GOT3 (cell line): ENCODE data around the gene ZC2HC1C.
A peak's percentile ranks its signal among the peaks of the same experiment; 100 is the strongest.

ENCODE experiments used
- DNase-seq: peaks from one replicate; lab custom pipeline; 2025; ENCODE audit warnings: mixed read lengths; lab: John Stamatoyannopoulos, UW

The ZC2HC1C gene, protein sequence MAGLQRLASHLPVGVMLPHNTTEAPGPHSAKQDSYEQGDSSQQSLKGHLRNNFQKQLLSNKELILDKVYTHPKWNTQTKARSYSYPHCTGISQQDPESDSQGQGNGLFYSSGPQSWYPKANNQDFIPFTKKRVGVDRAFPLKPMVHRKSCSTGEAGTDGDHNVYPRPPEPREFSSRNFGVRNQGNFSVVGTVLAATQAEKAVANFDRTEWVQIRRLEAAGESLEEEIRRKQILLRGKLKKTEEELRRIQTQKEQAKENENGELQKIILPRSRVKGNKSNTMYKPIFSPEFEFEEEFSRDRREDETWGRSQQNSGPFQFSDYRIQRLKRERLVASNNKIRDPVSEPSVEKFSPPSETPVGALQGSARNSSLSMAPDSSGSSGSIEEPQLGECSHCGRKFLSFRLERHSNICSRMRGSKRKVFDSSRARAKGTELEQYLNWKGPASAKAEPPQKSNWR

DNA sequence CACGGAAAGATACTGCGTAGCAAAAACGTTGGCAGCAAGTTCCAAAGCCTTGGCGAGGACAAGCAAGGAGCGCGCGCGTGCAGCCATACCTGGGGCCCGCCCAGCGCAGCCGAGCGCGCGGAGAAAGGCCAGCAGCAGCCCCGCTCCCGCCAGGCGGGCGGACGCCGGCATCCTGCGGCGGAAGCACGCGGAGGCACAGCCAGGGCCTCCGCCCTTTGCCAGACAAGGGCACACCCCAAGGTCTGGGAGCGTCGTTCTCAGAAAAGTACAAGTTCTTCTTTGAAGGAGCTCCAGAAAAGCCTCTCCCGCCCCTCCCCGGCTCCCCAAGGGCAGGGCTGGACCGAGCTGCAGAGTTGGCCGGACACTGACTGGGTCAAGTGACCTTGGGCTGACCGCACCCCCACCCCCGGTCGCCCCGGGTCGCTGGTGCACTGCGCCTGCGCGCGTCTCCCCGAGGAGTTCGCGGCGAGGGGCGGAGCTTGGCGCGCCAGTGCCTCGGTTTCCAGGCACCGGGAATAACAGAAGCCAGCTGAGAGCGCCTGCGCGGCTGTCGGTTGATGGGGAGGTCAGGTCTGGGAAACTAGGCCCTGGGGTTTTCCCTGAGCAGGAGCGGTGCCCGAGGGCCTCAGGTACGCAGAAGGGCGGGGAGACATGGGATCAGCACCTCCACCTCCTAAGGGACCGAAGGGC lies at the start of gene ZC2HC1C:
Gene ZC2HC1C, plus strand, starts transcription at position 521 of the 690 bp plus-strand sequence. CDS start 933 bp downstream, outside the sequence.
- peak; percentile 51 for DNase-seq

DNA sequence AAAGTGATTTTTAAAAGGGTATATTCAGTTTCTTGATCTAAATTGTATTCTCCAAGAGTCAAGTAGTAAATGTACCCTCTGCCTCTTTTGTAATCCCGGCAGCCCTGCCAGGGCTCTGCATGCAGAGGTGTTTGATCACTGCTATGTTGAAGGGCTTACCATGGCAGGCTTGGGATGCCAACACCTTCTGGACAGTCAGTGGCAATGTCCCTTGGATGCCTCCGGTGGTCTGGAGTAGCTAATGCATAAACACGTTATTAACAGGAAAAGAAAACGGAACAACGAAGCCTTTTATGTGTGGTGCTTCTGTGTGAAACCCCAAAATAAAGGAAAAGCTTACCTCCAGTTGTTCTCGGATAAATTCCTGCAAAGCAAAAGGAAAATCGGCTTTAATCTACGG lies 46.8 kb upstream of the ZC2HC1C start:
- DNase-seq = no peak

DNA sequence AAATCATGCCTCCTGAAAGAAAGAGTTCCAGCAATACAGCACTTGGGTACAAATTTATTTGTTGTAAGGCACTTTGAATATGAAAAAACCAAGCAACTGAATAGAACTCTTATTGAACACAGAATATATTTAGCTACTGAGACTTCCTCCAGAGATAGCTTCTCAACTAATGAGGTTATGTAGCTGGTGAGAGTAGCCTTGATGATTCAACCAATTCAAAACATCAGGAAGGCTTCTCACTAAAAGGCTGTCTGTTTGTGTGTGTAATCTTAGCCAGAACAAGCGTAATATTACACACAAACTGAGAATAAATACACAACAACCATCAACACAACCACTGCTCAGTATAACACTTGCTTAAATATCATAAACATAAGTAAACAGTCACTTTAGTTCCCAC lies 46.3 kb upstream of the ZC2HC1C start:
- no peak for DNase-seq

DNA sequence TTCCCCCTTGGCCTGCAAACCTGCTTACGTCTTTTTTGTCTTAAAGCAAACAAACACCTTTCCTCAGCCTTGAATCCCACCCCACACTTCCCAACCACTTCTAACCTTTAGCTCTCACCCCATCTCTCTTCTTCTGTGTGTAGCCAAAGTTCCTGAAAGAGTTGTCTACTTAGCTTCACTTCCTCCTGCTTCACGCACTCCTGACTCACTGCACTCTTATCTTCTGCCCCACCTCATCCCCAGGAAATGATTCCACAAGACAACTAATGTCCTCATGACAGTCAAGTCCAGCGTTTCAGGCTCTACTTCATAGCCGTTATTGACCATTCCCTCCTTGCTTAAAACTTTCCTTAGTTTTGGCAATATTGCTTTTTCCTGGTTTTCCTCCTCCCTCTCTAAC lies 44.4 kb upstream of the ZC2HC1C start:
- DNase-seq = no peak

DNA sequence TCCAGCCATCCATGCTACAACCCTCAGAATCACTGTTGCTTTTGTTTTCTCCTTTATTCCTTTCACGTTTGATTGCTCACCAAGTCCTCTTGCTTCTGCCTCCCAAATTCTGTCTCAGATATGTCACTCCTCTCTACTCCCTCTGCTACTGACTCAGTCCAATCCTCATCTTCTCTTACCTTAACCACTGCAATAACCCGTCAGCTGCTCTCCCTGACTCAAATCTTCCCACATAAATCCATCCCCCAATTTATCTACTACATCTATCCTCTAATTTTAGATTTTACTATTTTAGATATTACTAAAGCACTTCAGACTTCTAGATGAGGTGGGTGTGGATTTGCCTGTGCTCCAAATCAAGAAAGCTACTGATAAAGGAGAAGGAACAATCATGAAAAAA lies 43.6 kb upstream of the ZC2HC1C start:
- no peak for DNase-seq

DNA sequence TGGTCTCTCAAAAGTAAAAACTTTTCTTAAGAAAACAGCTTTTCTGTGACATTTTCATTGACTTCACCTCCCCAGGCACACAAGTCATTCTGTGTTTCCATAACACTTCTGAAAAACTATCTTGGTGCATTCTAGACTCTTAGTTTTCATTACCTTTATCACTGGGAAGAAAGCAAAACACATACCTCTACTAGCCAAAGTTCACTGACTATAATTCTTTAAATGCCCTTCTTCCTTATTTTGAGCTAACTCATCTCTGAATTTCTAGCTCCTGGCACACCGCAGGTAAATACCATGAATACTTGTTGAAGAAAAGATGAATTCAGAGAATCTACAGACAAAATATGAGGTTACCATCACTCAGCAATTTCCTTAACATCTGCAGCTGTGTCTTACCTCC lies 39.3 kb upstream of the ZC2HC1C start:
- DNase-seq = no peak

DNA sequence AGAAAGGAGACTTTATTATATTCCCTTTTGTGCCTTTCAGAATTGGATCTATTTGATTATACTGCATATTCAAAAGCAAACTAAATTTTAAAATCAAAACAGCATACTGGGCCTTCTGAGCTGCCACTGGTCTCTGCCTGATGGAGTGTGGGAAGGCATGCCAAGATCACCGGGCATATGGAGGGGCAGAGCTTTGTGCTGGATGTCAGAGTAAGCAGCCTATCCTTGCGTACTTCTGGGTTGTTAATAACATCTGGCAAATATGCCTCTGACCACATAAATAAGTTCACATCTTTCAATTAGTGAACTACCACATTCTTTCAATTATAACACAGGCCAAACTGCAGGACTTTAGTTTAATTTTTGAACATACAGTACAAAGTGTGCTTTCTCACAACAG lies 36.5 kb upstream of the ZC2HC1C start:
- no peak for DNase-seq

DNA sequence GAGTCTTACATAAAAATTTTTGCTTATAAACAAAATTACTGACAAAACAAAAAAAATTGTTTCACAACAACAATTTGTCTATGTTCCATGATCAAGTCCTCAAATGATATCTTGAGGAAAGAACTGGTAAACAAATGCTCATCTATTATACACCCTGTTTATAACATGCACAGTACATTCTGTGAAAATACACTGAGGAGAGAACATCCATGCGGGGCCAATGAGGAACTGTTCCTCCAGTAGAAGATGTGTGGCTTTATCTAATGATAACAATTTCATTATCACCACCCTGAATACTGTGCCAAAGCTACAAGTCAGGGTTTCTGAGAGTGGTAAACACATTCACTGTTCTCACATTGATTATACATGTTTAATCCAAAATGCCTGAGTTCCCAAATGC lies 28.9 kb upstream of the ZC2HC1C start:
- DNase-seq = no peak

DNA sequence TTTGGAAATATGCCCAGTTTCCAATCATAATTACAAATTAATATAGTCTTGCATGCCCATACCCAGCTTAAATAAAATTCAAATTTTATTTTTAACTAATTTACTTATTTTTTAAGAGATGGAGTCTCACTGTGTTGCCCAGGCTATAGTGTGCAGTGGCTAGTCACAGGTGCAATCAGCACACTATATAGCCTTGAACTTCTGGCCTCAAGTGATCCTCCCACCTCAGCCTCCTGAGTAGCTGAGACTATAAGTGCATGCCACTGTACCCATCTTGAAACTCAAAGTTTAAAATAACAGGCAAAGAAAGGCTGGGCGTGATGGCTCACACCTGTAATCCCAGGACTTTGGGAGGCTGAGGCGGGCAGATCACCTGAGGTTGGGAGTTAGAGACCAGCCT lies 28.5 kb upstream of the ZC2HC1C start:
- DNase-seq = no peak

DNA sequence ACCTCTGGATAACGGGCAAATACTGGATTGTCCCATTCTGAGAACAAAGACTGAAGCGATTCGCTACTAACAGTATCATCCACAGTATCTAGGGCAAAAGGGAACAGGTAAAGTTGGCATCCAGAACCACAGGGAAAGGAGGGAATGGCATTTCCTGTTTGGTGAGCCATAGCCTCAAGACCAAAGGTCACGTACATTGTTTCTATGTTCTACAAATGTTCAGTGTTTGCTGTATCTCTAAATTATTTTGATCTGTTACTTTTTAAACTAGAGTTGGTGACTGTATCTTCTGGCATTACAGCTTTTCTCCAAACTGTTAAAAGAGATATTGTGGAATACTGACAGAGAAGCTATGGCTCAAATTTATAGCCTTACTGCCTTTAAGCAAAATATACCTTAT lies 27.8 kb upstream of the ZC2HC1C start:
- DNase-seq = no peak

DNA sequence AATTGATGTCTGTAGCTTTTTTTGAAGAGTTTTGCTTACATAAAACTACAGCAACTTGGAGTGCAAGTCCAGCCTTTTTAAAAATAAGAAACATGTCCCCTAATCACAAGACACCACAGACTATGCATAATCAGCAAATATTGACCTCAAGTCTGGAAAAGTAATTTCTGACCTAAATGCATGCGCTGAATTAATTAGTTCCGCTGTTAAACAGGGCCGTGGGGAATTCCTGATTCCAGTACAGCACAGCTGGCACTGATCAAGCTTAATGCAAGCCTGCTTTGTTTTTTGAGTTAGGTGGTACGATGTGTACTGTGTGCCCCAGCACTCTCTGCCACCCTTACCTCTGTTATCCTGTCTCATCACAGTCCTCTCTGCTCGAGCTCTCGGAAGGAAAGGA lies 27.4 kb upstream of the ZC2HC1C start:
- DNase-seq = no peak

DNA sequence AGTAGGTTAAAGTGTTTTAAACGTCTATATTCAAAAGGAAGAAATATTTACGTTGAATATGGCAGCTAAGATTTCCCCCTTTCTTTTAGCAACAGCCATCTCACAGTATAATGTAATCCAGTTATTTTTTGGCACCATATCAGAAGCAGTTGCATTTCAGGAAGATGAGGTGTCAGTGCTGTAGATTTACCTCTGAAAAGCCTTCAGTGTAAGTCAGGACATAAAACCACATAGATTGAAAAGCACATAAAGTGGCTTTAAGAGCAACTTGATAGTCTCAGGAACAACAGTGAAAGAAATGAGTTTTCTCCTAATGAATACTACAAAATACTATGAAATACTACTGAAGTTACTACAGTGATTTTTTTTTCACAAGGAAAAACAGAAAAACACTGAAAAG lies 25.1 kb upstream of the ZC2HC1C start:
- no peak for DNase-seq

DNA sequence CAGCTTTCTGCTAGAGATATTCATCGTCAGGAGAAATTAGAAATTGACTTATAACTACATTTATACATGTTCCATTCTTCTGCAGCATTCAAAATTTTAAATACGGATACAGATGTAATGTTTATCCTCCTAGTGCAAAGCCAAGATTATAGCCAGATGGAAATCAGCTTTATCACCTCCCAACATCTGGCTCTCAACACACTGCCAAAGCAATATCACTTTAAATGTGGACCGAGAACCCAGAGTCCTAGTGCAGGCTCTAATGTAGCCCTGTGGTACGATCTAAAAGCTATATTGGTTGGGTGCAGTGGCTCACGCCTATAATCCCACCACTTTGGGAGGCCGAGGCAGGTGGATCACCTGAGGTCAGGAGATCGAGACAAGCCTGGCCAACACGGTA lies 24.7 kb upstream of the ZC2HC1C start:
- no peak for DNase-seq

DNA sequence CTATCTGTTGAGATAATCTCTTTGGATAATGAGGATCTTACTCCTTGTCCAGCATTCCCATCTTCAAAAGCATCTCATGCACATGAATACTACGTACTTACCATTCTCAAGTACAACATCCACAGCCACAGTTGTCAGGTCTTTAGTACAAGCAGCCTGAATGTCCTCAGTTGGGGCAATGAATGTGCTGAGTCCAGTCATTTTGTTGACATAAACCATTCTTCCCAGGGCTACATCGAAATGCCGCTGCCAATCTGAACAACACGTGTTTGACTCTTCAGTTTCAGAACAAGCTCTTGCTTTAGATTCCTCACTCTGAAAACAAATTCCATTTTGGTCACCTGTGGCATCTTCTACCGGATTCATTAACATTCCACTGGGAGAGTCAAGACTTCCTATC lies 23.2 kb upstream of the ZC2HC1C start:
- no peak for DNase-seq

DNA sequence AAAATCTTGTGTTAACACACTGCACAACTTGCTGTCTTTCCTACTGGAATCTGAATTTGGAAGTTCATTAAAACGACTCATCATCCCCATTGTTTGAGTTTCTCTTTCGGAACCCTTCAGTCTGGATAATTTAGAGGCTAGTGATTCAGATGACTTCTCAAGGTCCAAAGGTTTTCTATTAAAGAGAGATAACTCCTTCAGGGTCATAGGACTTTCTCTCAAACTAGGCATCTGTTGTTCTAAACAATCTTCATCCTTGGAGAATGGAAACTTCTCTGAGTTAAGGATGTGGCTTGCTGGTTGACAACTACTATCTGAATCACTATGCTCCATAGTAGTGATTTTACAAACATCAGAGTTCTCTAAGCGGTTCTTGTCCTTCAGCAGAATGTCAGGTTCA lies 22.5 kb upstream of the ZC2HC1C start:
- DNase-seq = no peak

DNA sequence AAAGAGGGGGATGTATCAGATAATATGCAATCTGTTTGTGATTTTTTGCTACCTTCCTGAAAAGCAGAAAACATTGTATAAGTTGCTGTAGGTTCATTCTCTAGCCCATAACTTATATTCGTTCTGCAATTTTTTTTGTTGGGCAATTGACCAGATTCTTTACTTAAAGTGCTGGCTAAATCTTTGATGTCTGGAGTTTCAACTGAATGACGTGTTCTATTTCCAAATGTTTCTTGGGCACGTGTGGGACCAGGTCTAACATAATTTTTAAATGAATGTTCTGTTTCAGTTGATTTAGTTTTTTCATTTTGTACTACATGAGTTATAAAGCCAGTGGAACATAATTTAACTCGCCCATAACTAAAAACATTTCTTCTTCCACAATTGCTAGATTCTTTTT lies 21.9 kb upstream of the ZC2HC1C start:
- no peak for DNase-seq

DNA sequence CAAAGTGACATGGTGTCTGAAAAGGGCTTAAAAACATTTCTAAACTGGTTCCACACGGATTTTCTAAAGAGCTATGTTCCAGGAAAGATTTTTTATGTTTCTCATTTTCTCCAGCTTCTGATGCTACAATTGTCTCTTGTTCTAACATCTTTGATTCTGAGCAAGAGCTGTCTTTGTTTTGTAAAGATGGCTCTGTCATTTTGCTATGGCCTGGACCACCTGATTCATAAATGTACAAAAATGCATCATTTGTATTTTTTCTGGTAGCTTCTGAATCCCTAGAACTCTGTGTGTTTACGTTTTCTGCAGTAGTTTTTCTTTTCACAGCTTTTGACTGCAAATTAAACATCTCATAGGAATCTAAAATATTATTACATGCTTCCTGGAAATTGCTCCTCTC lies 21.3 kb upstream of the ZC2HC1C start:
- DNase-seq = no peak

DNA sequence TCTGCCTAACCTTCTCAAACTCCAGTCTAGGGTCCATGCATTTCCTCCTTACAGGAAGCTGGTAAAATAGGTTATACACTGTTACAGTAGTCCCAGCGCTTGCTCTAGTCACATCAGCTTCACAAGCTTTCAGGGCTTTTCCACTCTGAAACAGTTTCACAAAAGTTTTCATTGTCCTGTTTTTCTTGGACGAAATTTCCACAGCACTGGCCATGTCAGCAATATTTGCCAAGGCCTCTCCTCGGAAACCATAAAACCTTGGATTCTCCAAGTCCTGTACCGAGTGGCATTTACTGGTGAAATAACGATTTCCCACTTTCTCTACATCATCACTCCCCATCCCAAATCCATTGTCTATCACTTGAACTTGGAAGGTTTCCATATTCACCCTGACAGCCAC lies 20.3 kb upstream of the ZC2HC1C start:
- DNase-seq = no peak

DNA sequence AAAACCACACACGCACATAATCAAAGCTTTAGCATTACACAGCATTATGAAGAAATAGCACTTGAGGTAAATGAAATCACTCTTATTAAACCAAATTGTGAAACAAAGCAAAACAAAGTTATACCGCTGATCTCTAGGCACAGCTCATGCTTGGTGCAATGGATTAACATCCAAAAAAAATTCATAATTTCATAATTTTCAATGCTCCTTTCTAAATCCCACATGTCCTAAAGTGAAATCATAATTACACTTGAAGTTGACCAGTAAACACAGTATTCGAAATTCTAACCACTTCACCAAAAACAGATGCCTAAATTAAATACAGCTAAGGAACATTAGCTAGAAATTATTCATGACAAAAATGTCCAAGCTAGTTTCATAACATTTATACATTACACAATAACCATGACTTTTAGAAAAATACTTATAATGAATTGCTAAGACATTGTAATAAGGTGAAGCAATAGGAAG lies 19.7 kb upstream of the ZC2HC1C start:
- no peak for DNase-seq

DNA sequence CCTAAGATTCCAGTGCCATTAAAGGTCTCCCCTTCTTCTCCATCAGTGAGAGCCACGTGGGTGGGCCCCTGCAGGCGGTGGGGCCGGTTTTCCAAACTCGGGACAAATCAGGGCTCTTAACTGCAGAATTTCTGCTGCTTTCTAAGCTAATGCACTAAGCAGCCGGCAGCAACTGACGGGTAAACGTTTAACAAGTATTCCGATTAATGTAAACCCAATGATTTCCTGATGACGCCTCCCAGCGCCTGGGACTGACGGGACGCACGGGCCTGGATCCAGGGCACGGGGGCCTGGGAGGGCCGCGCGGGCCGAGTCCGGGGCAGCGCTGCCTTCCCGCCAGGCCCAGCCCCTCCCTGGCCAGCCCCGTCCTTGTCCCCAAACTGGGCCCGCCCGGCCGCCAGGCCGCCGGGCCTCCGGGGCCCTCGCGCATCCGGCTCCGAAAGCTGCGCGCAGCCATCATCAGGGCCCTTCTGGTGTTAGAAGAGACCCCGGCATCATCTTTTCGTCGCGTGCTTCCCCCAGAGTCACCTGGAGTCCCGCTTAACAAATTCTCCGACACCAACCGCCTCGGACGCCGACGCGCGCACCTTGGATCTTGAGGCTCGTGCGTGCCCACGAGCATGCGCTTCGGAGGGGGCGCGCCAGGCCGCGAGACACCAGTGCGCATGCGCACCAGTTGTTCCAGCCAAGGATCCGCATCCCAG lies 18.4 kb upstream of the ZC2HC1C start, which contains the start of gene MLH3:
Gene MLH3, minus strand, starts transcription at position 616 of the 704 bp plus-strand sequence. CDS start 1,812 bp downstream, outside the sequence.
- no peak for DNase-seq

DNA sequence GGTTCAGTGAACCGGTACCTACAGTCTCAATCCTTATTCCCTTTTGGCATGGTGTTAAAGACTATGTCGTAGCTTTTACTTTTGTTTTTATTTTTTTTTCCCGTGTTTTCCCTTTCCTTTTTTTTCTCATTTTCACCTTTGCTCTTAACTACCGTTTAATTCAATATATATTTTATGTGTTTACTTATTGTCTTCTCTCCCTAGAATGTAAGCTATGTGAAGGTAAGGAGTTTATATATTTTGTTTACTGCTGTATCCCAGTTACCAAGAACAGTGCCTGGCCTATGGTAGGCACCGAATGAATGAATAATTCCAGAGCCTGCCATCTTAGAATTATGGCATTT lies 17.9 kb upstream of the ZC2HC1C start:
- no peak for DNase-seq

DNA sequence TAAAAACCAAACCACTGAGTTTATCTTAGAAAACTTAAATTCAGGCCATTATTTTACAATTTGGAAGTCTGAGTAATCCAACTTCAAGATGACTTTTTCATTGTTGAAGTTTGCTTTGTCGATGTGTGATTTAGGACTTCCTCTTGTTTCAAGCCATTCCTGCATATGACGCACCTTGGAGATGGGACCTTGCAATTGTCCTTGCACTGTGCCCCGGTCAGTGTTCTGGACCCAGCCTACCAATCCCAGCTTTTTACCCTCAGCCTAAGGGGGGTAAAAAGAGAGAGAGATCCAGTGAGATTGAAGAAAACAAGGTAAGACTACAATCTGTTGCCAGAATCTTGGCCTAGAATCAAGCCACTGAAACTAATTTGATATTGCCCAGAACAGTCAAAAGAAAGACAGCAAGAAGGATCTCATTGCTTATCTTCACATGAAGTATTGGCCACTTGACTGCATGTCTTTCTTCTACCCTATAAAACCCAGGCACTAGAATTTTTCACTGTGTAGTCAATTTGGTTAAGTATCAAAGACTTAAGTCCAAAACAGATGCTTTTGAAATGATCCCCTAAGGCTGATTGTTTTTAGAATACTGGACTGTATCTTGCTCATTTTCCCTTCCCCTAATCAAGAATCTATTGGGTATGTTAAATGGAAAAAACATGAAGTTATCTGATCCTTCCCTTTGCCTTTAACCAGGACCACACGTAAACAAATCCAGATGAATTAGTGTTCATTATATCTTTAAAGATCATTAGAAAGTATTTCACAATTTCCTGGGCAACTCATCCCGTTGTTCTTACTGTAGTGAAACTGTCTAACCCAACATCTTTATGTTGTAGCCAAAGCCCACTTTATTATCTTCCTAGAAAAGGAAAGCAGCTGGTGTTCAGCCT lies 15.8 kb upstream of the ZC2HC1C start:
- DNase-seq = no peak
